Activated CD8-positive, alpha-beta memory T cell treated with anti-CD3 and anti-CD28 coated beads for 36 hours (primary cell): ENCODE results near the gene UBE4B. TPM values are rescaled to one million over a fixed set of nuclear protein-coding genes. Genes with fewer than 3 reads are reported as not detected.
"Not testable (repeated sequence)": the region's sequence is repeated elsewhere in the genome, so short reads cannot be mapped to it uniquely, and the experiment has no call there.

Experiments used
- CTCF ChIA-PET: fragments of 350-600 bp; sonication (Branson Sonifier 250); formaldehyde crosslinking; loops from one replicate; lab custom pipeline; 2021; ENCODE audit warnings: antibody characterized with exemption; lab: Charles Lee
- POLR2A ChIA-PET: fragments of 350-600 bp; sonication (Branson Sonifier 250); formaldehyde crosslinking; loops from one replicate; lab custom pipeline; 2021; ENCODE audit warnings: antibody characterized with exemption; lab: Charles Lee
- total RNA-seq, 2 experiments: library from RNA; stranded (reverse); gene quantifications; one replicate each; pipeline ENCODE4 v1.2.3, GENCODE V29; 2021

Gene UBE4B
- total RNA-seq, 2 experiments from 2014 or later = 37.8 to 38.4 TPM

- ChIA-PET POLR2A (no interaction called here), CTCF (interaction anchor here (0.5 kb wide), 1 partner anchor 948 kb away, joined by 3 read pairs; no protein-coding TSS in a partner anchor)
Observed at GRCh38 chr1:10064416-10065343, 31.9 kb downstream of the UBE4B start.

- ChIA-PET POLR2A (no interaction called here), CTCF (no interaction called here)
Observed at GRCh38 chr1:10065344-10065685, 32.6 kb downstream of the UBE4B start.

GRCh38 chr1:10065760-10066159 lies 33.0 kb downstream of the UBE4B start:
- CTCF ChIA-PET = interaction anchor here (0.7 kb wide), 1 partner anchor 23 kb away, joined by 3 read pairs; no protein-coding TSS in a partner anchor

GRCh38 chr1:10068605-10069294 lies 36.0 kb downstream of the UBE4B start:
- ChIA-PET CTCF (no interaction called here), POLR2A (no interaction called here)

More at GRCh38 chr1:10065760-10066159, 33.0 kb downstream of the UBE4B start:
- POLR2A ChIA-PET = interaction anchor here (0.6 kb wide), 1 partner anchor 335 kb away, joined by 4 read pairs; no protein-coding TSS in a partner anchor

- ChIA-PET POLR2A (no interaction called here), CTCF (no interaction called here)
Observed at GRCh38 chr1:10070206-10070605, 37.4 kb downstream of the UBE4B start.

GRCh38 chr1:10071640-10072039 lies 38.9 kb downstream of the UBE4B start:
- CTCF ChIA-PET = interaction anchor here (0.6 kb wide), 2 partner anchors 103 to 110 kb away, joined by 3 read pairs; no protein-coding TSS in a partner anchor

GRCh38 chr1:10073371-10073770 lies 40.6 kb downstream of the UBE4B start:
- POLR2A ChIA-PET = not testable (repeated sequence)
- CTCF ChIA-PET = interaction anchor here (0.6 kb wide), 1 partner anchor 457 kb away, joined by 4 read pairs; no protein-coding TSS in a partner anchor

More at GRCh38 chr1:10071640-10072039, 38.9 kb downstream of the UBE4B start:
- POLR2A ChIA-PET = no interaction called here

GRCh38 chr1:10074059-10074851 lies 41.5 kb downstream of the UBE4B start:
- ChIA-PET POLR2A (interaction anchor here (0.7 kb wide), 1 partner anchor 96 kb away, joined by 3 read pairs; no protein-coding TSS in a partner anchor), CTCF (no interaction called here)

GRCh38 chr1:10074852-10075730 lies 42.3 kb downstream of the UBE4B start:
- POLR2A ChIA-PET = interaction anchor here (0.7 kb wide), 1 partner anchor 95 kb away, joined by 3 read pairs; no protein-coding TSS in a partner anchor
- CTCF ChIA-PET = no interaction called here

GRCh38 chr1:10075732-10076131 lies 43.0 kb downstream of the UBE4B start:
- ChIA-PET CTCF (interaction anchor here (0.7 to 1.5 kb wide), 2 partner anchors 15 to 125 kb away, joined by 3 read pairs; no protein-coding TSS in a partner anchor), POLR2A (no interaction called here)

- CTCF ChIA-PET = no interaction called here
- POLR2A ChIA-PET = no interaction called here
Observed at GRCh38 chr1:10078494-10078893, 45.7 kb downstream of the UBE4B start.

GRCh38 chr1:10080523-10080922 lies 47.8 kb downstream of the UBE4B start:
- POLR2A ChIA-PET = interaction anchor here (0.6 kb wide), 1 partner anchor 12 kb away, joined by 5 read pairs; no protein-coding TSS in a partner anchor
- CTCF ChIA-PET = interaction anchor here (0.6 kb wide), 1 partner anchor 175 kb away, joined by 3 read pairs; no protein-coding TSS in a partner anchor

GRCh38 chr1:10082785-10083479 lies 50.2 kb downstream of the UBE4B start:
- POLR2A ChIA-PET = no interaction called here
- CTCF ChIA-PET = no interaction called here

- ChIA-PET POLR2A (no interaction called here), CTCF (no interaction called here)
Observed at GRCh38 chr1:10084045-10084444, 51.3 kb downstream of the UBE4B start.

- CTCF ChIA-PET = no interaction called here
- POLR2A ChIA-PET = no interaction called here
Observed at GRCh38 chr1:10085076-10085475, 52.3 kb downstream of the UBE4B start.

- ChIA-PET CTCF (no interaction called here), POLR2A (no interaction called here)
Observed at GRCh38 chr1:10087210-10087609, 54.5 kb downstream of the UBE4B start.

- ChIA-PET CTCF (interaction anchor here (0.6 kb wide), 1 partner anchor 162 kb away, joined by 4 read pairs; no protein-coding TSS in a partner anchor), POLR2A (no interaction called here)
Observed at GRCh38 chr1:10101929-10102328, 69.2 kb downstream of the UBE4B start.
